ENCODE results near the gene ZNF570. TPM values are rescaled to one million over a fixed set of nuclear protein-coding genes. Genes with fewer than 3 reads are reported as not detected.
A peak's percentile ranks its signal among the peaks of the same experiment; 100 is the strongest.

The ZNF570 gene
- 1 to 10 TPM; 6.2 to 6.8 TPM for total RNA-seq
- long read RNA-seq, donor 1, full-length matches to known transcripts = 3 of 3 reads
- long read RNA-seq, donor 1, partial matches to known transcripts = 0 of 3 reads
- long read RNA-seq, donor 1, other reads (novel, unspliced or antisense) = 0 of 3 reads
- long read RNA-seq, donor 2, full-length matches to known transcripts = 3 of 3 reads
- long read RNA-seq, donor 2, partial matches to known transcripts = 0 of 3 reads
- long read RNA-seq, donor 2, other reads (novel, unspliced or antisense) = 0 of 3 reads

GRCh38 chr19:37468961-37469777, at the start of gene ZNF570:
TSS of gene ZNF570 (plus strand) at chr19:37469356. CDS start at chr19:37470355, 999 bp downstream.
- intact Hi-C loops (cut with DNase I) = loop anchor here in 1 of 2 donors (5.0 kb wide), 1 partner anchor 38 kb away; the partner anchor contains the start of gene ZNF793

GRCh38 chr19:37452500-37453245, 16.5 kb upstream of the ZNF570 start:
- intact Hi-C loops (cut with DNase I) = no loop called here
- no peak for DNase-seq (ENCODE audit: low spot score)

More at GRCh38 chr19:37468961-37469777, at the start of gene ZNF570:
- DNase-seq (ENCODE audit: low spot score) = peak; percentile 97

GRCh38 chr19:37466277-37466797, 2.8 kb upstream of the ZNF570 start:
- DNase-seq (ENCODE audit: low spot score) = no peak
- intact Hi-C loops (cut with DNase I) = loop anchor here in 1 of 2 donors (5.0 kb wide), 1 partner anchor 41 kb away; the partner anchor contains the start of gene ZNF793

GRCh38 chr19:37466798-37467607, 2.2 kb upstream of the ZNF570 start, which contains the start of gene ZNF569:
TSS of gene ZNF569 (minus strand) at chr19:37467444. CDS start at chr19:37444921, 22,523 bp downstream.
- intact Hi-C loops (cut with DNase I) = loop anchor here in 1 of 2 donors (5.0 kb wide), 1 partner anchor 40 kb away; the partner anchor contains the start of gene ZNF793
- peak; percentile 96 for DNase-seq (ENCODE audit: low spot score)

- intact Hi-C loops (cut with DNase I) = loop anchor here in 1 of 2 donors (5.0 kb wide), 1 partner anchor 40 kb away; the partner anchor contains the start of gene ZNF793
- DNase-seq (ENCODE audit: low spot score) = no peak
These were observed 1.5 kb upstream of the ZNF570 start for GRCh38 chr19:37467608-37468090.

GRCh38 chr19:37470216-37470615, 1.1 kb downstream of the ZNF570 start:
- intact Hi-C loops (cut with DNase I) = no loop called here
- DNase-seq (ENCODE audit: low spot score) = no peak

GRCh38 chr19:37472165-37472564, 3.0 kb downstream of the ZNF570 start:
- intact Hi-C loops (cut with DNase I) = no loop called here
- no peak for DNase-seq (ENCODE audit: low spot score)

GRCh38 chr19:37484406-37485168, 15.4 kb downstream of the ZNF570 start:
- intact Hi-C loops (cut with DNase I) = no loop called here

GRCh38 chr19:37492213-37492612, 23.1 kb downstream of the ZNF570 start:
- no peak for DNase-seq (ENCODE audit: low spot score)
- intact Hi-C loops (cut with DNase I) = no loop called here

More at GRCh38 chr19:37484406-37485168, 15.4 kb downstream of the ZNF570 start:
- no peak for DNase-seq (ENCODE audit: low spot score)

- DNase-seq (ENCODE audit: low spot score) = no peak
- intact Hi-C loops (cut with DNase I) = loop anchor here in 1 of 2 donors (5.0 kb wide), 1 partner anchor 39 kb away; the partner anchor contains the start of genes ZNF569 and ZNF570
These were observed 36.8 kb downstream of the ZNF570 start for GRCh38 chr19:37505958-37506386.

GRCh38 chr19:37506387-37507166, 37.4 kb downstream of the ZNF570 start, which contains the start of gene ZNF793:
TSS of gene ZNF793 (plus strand) at chr19:37506939. CDS start at chr19:37523440, 16,501 bp downstream.
- intact Hi-C loops (cut with DNase I) = loop anchor here in 1 of 2 donors (5.0 kb wide), 1 partner anchor 39 kb away; the partner anchor contains the start of genes ZNF569 and ZNF570
- DNase-seq (ENCODE audit: low spot score) = peak; percentile 91

- intact Hi-C loops (cut with DNase I) = loop anchor here in 1 of 2 donors (5.0 kb wide), 1 partner anchor 40 kb away; the partner anchor contains the start of genes ZNF569 and ZNF570
These were observed 38.0 kb downstream of the ZNF570 start for GRCh38 chr19:37507167-37507464.

GRCh38 chr19:37511186-37511585, 42.0 kb downstream of the ZNF570 start:
- intact Hi-C loops (cut with DNase I) = no loop called here
- DNase-seq (ENCODE audit: low spot score) = no peak

More at GRCh38 chr19:37507167-37507464, 38.0 kb downstream of the ZNF570 start:
- no peak for DNase-seq (ENCODE audit: low spot score)

- no peak for DNase-seq (ENCODE audit: low spot score)
- intact Hi-C loops (cut with DNase I) = no loop called here
These were observed 42.7 kb downstream of the ZNF570 start for GRCh38 chr19:37511821-37512220.

- DNase-seq (ENCODE audit: low spot score) = no peak
- intact Hi-C loops (cut with DNase I) = no loop called here
These were observed 44.2 kb downstream of the ZNF570 start for GRCh38 chr19:37513397-37513796.

GRCh38 chr19:37519890-37520289, 50.7 kb downstream of the ZNF570 start:
- DNase-seq (ENCODE audit: low spot score) = no peak
- intact Hi-C loops (cut with DNase I) = no loop called here

Data from posterior vena cava (tissue), 2 donors.